NCI-H524 treated with DMSO at 0.1 percent for 48 hours (cell line): Measurements from ENCODE around the gene SCFD1.

Source experiments
- DNase-seq: peaks from one replicate; lab custom pipeline; 2025; lab: John Stamatoyannopoulos, UW

SCFD1 gene

GRCh38 chr14:30757082-30757481, 135.0 kb downstream of the SCFD1 start:
- no peak for DNase-seq

DNA sequence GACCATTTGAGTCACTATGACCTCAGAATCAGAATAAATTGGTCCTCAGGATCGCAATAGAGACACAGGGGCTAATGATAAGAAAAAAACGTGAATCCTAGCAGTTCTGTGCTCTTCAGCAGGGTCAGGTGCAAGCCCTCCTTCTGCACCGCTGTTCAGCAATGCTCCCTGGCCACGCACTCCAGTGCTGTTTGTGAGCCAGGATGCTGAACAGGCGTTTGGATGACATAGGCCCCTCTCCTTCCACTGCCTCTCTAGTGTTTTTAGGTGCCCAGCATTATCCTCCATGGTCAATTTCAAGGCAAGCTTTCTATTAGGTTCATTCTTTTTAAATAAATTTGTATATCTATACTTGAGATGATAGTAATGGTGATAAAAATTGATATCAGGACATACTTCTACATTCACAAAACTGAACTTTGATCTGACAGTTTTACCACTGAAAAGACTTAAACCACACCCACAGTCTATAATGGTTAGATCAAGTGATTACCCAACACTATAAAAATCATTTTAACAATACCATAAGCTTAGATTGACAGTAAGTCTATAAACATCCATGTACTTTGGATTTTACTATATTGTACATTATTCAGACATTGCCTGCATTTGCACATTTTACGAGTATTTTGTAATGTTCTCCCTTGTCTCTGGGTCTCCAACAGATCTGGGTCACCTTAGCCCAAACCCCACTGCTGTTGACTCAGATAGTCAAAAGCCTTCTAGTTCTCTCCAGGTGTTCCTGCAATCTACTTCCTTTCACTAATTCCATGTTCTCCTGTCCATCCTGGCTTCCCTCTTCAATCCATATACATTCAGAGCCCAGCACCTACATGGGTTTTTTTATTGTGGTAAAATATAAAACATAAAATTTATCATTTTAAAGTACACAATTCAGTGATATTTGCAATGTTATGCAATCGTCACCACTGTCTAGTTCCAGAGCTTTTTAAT, 137.3 kb downstream of the SCFD1 start:
- DNase-seq: no peak

GRCh38 chr14:30763891-30764290, 141.8 kb downstream of the SCFD1 start:
- DNase-seq: no peak

DNA sequence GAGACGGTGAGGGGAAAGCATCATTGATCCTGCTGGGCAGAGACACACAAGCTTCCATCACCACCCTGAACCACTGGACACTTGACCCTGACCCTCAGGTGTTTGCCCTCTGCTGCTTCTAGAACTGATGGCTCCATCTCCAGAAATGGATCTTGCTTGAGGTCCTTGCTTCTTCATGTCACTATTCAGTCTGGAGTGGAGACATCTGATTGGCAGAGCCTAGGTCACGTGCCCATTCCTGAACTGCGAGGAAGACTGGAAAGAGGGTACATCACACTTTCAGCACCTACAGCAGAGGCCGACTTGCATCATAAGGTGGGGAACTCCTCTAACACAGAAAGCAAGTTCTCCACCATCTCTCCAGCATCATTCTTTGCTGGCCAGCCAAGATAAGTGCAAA, 145.5 kb downstream of the SCFD1 start:
- no peak for DNase-seq

- DNase-seq: no peak
These were observed 146.7 kb downstream of the SCFD1 start for GRCh38 chr14:30768791-30769190.

DNA sequence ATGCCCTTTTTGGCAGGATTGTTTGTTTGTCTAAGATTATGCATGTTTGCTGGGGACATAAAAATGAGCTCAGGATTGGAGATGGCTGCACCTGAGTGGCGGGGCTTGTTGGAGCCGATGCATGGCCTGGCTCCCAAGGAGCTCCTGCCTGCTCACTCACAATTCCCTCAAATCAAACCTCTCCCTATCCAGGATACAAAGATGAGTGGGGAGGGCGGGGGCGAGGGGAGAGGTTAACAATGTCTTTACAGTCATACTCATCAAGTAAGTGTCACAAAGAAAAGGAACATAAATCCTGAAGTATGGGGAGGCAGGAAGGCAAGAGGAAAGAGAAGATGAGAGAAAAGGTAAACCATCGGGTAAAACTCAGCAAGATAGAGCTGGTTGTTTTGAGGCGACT, 148.3 kb downstream of the SCFD1 start:
- DNase-seq: no peak

DNA sequence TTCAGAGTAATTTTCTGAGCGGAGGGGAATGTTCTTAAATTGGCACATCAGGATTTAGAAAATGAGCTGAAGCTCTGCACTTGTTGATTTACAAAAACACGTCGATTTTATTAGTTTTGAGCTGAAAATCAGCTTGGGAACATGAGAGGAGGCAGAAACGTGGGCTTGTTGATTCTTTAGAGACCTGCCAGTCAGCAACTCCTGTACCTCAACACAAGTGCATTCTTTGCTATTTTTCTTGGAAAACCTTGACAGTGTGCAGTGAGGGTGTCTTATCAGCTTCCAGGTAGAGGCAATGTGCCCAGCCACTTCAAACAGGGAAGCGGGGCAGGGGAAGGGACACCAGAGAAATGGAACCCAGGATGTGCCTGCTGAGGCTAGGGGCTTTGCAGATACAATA, 149.5 kb downstream of the SCFD1 start:
- DNase-seq: no peak

GRCh38 chr14:30779210-30779609, 157.1 kb downstream of the SCFD1 start:
- no peak for DNase-seq
